HG02610 (cell line): ENCODE data around the gene DLAT.
"Not testable (repeated sequence)": the region's sequence is repeated elsewhere in the genome, so short reads cannot be mapped to it uniquely, and the experiment has no call there.

Source experiments
- ATAC-seq: cut with Tn5 transposase; IDR thresholded peaks from one replicate; pipeline ENCODE4 v1.9.1; 2021; ENCODE audit warnings: mild to moderate bottlenecking, moderate library complexity; ENCODE audit not compliant: unreplicated experiment

The DLAT gene

DNA sequence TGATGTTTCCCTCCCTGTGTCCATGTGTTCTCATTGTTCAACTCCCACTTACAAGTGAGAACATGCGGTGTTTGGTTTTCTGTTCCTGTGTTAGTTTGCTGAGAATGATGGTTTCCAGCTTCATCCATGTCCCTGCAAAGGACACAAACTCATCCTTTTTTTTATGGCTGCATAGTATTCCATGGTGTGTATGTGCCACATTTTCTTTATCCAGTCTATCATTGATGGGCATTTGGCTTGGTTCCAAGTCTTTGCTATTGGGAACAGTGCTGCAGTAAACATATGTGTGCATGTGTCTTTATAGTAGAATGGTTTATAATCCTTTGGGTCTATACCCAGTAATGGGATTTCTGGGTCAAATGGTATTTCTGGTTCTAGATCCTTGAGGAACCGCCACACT, 21.4 kb downstream of the DLAT start:
- not testable (repeated sequence) for ATAC-seq

DNA sequence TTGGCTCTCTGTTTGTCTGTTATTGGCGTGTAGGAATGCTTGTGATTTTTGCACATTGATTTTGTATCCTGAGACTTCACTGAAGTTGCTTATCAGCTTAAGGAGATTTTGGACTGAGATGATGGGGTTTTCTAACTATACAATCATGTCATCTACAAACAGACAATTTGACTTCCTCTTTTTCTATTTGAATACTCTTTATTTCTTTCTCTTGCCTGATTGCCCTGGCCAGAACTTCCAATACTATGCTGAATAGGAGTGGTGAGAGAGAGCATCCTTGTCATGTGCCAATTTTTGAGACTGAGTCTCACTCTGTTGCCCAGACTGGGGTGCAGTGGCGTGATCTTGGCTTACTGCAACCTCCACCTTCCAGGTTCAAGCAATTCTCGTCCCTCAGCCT, 23.0 kb downstream of the DLAT start:
- not testable (repeated sequence) for ATAC-seq

DNA sequence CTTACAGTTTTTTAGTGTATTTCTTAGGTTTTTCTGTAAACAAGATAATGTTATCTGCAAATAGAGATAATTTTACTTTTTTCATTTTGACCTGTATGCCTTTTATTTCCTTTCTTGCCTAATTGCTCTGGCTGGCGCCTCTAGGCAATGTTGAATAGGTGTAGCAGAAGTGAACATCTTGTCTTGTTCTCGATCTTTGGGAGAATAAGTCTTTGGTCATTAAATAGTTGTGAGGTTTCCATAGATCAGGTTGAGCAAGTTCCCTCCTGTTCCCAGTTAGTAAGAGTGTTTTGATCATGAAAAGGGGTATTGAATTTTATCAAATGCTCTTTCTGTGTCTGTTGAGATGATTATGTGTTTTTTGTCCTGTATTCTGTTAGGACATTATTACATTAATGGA, 24.6 kb downstream of the DLAT start:
- no peak for ATAC-seq

DNA sequence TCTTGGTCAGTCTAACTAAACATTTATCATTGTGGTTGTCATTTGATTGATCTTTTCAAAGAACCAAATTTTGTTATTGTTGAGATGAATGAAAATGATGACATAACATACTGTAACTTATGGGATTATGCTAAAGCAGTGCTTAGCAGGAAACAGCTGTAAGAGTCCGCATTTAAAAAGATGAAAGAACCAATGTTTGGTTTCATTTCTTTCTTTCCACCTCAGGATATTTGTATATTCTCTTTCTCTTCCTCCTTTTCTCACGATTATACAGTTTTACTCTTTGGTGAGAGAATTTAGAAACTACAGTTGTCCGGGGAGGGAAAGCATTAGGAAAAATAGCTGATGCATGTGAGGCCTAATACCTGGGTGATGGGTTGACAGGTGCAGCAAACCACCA, 25.5 kb downstream of the DLAT start:
- peak; percentile 80 for ATAC-seq

DNA sequence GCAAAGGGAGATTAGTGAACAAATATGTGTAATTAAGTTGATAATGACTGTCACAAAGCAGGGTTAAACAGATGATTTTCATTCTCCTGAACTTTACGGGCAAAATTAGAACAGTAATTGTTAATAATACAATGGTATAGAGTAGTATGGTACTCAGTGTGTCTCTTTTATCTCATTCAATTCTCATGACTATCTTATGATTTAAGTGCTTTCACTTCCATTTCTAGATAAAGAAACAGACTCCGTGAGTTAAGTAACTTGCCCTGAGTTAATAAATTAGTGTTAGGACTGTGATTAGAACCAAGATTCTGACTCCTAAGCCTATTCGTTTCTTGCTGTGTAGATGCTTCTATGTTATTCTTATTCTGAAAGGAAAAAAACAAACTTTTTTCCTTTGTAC, 26.6 kb downstream of the DLAT start:
- no peak for ATAC-seq

DNA sequence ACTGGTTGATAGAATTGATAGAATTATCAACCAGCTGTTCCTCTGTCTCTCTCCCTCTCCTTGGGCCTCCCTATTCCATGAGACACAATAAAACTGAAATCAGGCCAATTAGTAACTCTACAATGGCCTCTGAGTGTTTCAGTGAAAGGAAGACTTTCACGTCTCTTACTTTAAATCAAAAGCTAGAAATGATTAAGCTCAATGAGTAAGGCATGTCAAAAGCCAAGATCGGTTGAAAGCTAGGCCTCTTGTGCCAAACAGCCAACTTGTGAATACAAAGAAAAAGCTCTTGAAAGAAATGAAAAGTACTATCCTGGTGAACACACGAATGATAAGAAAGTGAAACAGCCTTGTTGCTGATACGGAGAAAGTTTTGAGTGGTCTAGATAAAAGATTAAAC, 32.0 kb downstream of the DLAT start:
- ATAC-seq: no peak

DNA sequence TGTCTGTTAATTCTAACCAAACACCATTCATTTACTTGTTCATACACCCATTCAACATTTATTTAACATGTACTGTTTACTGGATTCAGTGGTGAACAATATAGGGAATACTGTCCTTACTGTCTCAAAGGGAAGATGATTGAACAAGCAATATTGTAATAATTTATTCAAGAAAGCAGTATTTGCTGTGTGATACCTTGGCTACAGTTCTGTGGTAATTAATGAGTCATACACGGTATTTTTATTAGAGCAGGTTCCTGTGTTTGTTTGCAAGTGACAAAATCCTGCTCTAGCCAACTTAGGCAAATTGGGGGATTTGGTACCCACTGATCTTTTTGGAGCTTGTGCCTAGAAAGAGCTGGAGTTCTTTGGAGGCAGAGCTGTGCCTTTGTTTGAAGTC, 32.9 kb downstream of the DLAT start:
- no peak for ATAC-seq

DNA sequence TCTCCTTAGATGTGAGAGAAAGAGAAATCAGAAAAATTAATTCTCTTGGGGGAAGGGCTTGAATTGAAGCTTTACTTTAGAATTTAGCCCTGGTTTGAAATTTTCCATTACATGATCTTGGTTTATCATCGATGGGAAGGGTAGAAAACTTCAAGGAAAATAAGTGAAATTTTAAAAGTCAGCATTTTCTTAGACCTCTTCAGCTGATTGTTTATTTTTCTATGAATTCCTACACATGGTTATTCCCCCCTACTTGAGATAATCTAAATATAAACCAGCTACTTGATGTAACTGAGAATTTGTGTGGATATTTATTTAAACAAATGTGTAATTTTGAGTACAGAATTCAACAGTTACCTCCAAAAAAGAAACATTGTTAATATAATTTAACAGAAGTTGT, 37.7 kb downstream of the DLAT start:
- ATAC-seq: no peak

DNA sequence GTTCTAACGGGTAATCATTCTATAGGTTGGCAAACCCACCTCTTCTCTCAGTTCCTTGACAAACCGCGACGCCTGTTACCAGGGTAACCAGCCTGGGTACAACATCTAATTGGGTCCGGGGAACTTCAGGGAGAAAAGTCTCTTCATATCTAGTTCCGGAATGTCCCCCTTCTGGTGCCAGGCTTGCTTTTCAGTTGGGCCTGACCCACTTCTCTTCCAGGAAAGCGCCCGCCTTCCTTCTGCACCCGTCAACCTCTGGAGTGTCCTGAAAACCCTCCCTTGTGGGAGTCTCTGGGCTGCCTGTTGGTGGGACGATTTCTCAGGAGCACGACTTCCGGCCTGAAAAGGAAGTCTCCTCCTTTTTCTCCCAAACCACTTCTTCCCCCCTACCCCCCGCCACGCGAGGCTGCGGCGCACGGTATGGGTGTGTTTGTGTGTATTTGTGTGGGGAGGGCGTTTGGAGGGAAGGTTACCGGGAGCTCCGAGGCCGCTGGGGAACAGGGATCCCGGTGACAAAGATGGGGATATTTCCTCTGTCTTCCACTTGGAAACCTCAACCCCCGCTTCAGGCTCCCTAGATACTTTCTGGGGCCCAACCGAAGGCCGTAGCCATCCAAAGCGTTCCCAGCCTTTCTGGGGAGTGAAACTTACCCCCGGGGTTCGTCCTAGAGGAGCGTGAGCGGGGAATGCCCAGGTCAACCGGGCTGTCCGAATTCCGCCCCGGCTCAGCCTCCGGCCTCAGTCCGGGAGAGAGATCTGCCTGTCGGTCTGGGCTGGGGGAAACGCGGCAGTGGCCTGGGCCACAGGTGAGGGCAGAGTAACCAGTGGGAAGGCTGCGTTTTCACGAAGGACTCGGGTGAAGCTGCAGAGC, 49.0 kb downstream of the DLAT start, which contains the start of the genes NKAPD1 and PIH1D2:
TSS of gene NKAPD1 (plus strand) at position 359 of the 871 bp plus-strand sequence. CDS start 1,276 bp downstream, outside the sequence.
TSS of gene PIH1D2 (minus strand) at position 77 of the 871 bp plus-strand sequence. CDS start 843 bp downstream, outside the sequence.
- ATAC-seq: peak; percentile 83

DNA sequence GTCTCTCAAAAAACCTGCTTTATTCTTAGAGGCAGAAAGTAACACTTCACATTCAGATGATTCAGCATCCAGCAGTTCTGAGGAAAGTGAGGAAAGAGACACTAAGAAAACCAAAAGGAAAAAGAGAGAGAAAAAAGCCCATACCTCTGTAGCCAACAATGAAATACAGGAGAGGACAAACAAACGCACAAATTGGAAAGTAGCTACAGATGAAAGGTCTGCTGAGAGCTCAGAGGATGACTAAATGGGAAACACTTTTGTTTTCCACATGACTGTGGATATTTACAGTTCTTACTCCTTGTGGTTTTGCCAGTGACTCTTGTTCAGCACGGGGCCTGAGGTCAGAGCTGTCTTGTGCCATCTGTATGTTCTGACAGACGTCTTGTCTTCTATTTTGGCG, 57.5 kb downstream of the DLAT start:
- ATAC-seq: no peak

DNA sequence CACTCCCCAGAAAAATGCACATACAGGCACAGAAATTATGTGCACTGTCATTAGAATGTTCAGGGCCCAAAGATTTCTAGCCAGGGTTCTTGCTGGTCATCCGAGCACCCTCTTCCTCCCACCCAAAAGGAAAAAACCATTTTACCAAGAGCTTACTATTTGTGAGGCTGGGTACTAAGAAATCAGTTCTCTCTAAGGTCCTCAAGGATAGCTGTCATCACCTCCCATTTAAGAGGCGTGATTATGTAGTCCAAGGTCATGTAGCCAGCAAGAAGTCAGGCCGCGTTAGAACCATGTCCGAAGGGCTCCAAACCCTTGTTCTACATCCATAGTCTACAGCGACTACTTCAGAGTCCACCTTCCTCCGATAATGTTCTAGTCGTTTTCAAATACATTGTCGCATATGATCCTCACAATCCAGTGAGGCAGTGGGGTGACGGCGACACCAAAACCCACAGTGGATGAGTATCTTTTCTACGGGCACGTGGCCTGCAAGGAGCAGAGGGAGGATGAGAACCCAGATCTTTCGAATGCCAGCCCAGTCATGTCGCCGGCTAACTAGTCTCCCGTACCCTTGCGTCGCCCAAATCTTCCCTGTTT, 60.7 kb downstream of the DLAT start:
- ATAC-seq: peak; percentile 34

DNA sequence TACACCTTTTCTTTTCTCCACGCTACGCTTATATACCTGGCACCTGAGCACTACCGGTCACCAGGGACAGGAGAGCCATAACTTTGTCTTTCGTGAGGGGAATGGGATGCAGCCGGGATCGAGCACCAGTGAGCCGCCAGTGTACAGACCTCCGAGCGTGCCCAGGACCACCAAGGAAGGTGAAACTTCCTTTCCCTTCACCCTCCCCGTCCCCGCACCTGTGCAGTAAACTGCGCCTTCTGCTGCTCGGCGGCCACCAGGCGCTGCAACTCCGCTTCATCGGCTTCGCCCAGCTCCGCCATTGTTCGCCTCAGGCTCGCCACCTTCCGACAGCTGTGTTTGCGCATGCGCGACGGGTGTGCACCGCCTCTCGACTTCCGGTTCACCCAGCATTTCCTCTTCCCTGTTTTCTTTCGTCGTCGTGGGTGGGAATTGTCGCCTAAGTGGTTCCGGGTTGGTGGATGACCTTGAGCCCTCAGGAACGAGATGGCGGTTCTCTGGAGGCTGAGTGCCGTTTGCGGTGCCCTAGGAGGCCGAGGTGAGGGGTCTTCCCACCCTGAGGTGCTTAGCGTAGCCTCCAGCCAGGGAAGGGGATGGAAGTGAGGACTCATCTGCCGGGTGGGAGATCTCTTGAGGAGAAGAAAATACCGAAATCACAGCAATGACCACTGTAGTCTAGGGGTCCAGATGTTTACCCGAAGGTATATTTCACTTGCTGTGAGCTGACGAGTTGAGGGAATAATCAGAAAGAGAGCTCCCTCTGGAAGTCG, 61.4 kb downstream of the DLAT start, which contains the start of the genes SDHD and TIMM8B:
TSS of gene SDHD (plus strand) at position 452 of the 770 bp plus-strand sequence. CDS start at position 487, 35 bp downstream.
TSS of gene TIMM8B (minus strand) at position 335 of the 770 bp plus-strand sequence. CDS start at position 302, 33 bp downstream.
- ATAC-seq: peak; percentile 89

DNA sequence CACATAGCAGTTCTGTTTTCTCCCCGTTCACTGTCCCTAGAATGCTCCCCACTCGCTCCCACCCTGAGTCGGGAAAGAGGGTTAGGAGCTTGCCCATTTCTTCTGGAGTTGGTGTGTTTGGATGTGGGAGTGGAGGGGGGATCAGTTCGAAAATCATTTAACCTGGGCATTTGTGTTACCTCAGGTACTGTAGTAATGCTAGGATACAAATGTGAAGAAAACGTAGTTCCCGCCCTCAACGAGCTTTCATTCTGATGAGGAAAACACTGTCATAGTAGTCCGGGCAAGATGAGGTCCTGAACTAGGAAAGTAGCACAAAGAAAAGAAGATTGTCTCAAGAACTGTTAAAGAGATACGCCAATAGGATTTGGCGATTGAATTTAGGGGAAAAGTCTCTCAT, 62.0 kb downstream of the DLAT start:
- no peak for ATAC-seq

DNA sequence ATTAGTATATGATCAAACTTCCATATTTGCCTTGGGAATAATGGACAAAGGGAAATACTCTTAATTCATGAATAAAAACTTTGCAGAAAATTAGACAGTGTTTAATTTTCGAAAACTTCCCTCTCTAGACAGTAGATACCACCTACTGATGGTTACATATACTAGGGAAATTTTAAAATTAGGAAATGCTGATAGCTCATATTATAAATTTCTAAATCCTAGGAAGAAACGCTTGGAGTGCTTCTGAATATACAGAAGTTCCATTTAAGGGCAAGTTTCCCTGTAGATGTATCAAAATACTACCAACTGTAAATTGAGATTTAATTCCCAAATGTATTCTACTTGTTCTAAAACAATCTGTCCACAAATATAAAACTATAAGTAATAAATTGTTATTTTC, 70.1 kb downstream of the DLAT start:
- not testable (repeated sequence) for ATAC-seq

DNA sequence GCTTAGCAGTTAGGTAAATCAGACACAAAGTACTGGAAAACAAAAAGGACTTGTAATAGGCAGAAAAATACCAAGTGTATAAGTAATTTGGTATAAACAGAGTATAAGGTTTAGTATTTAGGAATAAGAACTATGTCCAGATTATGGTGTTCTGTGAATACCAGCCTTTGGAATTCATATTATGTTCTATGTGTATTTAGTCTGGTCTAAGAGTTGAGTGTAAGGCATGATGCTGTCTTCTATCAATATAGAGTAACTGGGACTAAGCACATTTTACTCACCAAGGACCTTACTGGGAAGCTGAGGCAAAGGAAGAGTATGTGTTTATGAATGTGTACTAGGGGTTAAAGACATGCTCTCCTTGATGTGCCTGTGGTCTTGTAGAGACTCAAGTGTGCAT, 71.0 kb downstream of the DLAT start:
- no peak for ATAC-seq

DNA sequence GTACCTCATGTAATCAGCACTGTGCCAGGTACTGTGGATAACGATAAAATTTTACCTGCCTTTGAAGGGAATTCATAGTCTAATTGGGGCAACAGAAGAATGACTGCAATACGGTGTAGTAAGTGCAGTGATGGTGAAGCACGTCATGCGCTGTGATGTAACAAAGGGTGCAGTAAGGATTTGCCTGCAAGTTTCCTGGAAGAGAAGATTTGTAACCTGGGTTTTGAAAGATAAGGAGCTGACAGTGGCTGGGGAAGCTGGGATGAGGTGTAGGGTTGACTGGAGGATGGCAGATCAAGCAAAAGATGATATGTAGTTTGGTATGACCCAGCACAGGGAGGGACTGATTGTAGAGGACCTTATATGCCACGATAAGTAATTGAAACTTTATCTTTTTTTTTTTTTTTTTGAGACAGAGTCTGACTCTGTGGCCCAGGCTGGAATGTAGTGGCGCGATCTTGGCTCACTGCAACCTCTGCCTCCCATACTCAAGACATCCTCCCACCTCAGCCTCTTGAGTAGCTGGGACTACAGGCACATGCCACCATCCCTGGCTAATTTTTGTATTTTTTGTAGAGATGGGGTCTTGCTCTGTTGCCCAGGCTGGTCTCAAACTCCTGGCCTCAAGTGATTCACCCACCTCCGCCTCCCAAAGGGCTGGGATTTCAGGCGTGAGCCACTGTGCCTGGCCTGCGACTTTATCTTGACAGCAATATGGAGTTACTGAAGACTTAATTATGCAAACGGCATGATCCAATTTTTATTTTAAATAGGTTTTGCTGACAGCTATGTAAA, 72.7 kb downstream of the DLAT start:
- ATAC-seq: no peak

DNA sequence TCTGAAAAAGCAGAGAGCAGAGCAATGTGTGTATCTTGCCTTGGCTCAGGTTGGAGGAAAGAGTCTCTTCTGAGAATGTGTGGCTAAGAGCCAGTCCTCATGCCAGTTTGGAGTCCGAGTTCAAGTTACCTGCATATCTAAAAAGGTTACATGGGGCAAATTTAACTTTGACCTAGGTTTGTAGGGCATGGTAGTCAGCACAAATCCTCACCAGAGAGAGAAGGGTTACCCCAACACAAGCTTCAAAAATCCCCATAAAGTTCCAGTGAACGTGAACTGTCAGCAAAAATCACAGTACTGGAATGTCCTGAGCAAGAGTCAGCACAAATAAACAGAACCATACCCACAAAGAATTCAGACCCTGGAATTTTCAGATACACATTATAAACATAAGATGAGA, 75.3 kb downstream of the DLAT start:
- ATAC-seq: no peak

DNA sequence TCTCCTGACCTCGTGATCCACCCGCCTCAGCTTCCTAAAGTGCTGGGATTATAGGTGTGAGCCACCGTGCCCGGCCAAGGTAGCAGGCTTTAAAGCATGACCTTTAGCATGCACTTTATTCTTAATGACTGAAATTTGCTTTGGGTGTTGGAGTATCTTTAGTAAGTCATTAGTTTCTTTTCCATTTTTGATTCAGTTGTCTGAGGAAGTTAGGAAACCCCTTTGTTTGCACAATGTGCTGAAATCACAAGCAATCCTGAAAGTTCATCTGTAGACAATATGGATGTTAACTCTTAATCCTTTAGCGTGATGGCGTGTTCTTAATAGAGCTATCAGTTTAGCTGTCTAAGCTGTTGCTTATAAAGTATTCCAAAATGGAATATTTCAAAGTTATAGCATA, 78.2 kb downstream of the DLAT start:
- ATAC-seq: no peak

DNA sequence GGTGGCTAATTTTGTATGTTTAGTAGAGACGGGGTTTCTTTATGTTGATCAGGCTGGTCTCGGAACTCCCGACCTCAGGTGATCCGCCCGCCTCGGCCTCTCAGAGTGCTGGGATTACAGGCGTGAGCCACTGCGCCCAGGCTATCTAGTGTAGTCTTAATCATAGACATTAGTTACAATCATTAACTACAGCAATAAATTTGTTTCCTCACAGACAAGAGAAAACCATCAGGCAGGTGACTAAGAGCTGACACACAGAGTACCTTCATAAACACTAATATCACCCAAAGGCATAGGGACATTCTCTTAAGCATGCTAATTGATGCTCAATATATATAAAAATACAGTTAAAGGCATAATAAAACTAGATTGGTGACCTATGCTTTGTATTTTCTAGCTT, 80.9 kb downstream of the DLAT start:
- no peak for ATAC-seq
